Stimulated activated CD4-positive, alpha-beta T cell treated with anti-CD3 and anti-CD28 coated beads, Interleukin-4, amount 100 ng/mL, for 4 hours (primary cell): ENCODE measurements around the gene FETUB.

Source experiments
- DNase-seq, 2 experiments: peaks; one replicate each; pipeline ENCODE4 v3.0.0-alpha.2; 2020

Gene FETUB

DNA sequence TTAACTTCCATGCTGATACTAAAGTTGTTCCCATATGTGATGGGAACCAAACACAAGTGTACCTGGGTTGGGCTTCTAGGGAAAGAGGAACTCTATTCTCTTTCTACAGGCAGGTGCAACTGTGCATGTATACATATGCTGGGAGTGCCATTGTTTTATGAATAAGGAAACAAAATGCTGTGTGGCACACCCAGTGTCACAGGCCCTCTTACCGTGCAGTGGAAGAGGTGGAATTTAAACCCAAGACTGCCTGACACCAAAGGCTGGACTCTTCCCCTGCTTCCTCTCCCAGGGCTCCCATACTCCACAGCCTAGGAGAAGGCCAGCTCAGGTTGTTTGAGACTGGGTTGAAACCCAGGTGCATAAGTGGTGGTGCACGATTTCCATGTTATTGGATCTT, 1.9 kb upstream of the FETUB start:
- DNase-seq = no peak

DNA sequence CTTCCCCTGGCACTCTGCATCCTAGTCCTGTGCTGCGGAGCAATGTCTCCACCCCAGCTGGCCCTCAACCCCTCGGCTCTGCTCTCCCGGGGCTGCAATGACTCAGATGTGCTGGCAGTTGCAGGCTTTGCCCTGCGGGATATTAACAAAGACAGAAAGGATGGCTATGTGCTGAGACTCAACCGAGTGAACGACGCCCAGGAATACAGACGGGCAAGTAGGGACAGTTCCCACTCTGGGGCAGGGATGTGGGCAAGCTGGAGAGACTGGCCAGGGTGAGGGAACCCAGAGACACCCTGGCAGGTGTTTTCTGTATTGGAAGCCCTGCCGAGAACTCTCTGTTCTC, 247 bp downstream of the FETUB start:
- DNase-seq = no peak

DNA sequence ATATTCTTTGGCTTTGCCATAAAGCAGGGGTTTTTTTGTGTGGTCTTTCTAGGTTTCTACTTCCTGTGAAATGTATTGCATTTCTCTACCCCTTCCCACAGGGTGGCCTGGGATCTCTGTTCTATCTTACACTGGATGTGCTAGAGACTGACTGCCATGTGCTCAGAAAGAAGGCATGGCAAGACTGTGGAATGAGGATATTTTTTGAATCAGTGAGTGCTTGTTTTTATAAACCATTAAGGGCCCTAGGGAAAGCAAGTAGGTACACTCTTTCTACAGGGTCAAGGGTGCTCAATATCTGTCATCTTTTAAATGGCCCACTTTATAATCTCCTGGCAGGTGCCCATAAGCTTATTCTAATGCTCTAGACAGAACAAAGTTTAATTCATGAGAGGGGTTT, 730 bp downstream of the FETUB start:
- DNase-seq = no peak

DNA sequence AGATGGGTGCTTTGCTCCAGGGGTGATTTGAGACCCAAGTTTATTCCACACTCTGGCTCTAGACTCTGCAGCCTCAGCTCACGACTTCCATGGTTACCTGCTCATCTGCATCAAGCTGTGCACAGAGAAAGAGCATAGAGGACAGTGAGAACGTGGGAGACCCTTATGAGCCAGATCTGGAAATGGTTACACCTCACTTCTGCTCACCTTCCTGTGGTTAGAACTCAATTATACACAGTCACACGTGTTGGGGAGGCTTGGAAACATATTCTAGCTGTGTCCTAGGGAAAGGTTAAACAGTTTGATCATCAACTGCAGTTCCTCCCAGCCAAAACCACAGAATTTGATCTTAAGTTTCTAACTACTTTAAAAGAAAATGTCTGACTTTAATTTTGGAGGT, 1.8 kb downstream of the FETUB start:
- DNase-seq = no peak

DNA sequence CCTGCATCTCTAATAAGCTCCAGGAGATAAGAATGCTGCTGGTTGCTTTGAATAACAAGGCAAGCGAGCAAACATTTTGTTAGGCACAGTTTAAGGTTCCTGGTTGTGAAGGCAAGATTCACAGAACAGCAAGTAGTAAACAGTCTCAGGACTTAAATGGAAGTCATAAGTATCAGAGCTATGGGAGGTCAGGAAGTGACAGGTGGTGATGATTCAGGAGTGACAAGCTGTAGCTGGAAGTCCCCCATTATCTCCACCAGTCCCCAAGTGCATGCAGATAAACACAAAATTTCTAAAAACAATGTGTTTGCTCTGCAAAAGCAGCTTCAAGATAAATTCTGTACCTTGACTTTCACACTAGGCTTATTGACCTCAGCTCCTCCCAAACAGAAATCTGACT, 3.3 kb downstream of the FETUB start:
- no peak for DNase-seq

DNA sequence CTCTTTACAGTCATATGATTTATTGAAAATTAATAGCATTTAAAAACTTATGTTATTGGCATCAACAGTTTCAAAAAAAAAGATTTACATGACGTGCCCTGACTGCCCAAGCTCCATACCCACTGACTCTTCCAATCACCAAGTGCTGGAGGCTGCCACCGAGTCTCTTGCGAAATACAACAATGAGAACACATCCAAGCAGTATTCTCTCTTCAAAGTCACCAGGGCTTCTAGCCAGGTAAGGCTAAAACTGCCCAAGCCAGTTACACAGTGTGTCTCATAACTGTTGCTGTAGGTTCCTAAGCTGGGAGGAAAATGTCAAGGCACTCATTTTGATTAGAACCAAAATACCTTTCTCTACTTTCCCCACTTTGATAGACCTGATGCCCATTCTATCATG, 4.5 kb downstream of the FETUB start:
- no peak for DNase-seq

DNA sequence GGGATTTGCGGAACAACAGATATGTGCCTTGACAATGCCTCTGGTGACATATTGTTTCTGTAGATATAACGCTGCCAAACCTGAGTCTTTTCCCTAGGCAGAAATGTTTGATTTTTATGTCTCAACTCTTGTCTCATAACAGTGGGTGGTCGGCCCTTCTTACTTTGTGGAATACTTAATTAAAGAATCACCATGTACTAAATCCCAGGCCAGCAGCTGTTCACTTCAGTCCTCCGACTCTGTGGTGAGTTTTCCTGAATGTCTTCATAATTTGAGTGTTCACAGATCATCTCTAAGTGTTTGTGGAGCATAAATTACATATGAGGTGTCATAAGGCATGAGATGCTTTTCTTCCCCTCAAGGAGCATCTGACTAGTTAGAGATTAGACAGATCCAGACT, 5.9 kb downstream of the FETUB start:
- DNase-seq = no peak

DNA sequence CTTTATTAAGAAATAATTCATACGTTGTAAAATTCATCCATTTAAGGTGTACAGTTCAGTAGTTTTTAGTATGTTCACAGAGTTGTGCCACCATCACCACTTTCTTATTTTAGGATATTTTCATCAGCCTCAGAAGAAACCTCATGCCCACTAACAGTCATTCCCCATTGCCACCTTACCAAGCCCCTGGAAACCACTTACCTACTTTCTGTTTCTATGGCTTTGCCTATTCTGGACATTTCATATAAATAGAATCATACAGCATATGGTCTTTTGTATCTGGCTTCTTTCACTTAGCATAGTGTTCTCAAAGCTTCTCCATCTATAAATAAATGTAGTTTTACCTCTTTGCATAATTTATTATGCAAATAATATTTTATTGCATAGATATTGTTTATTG, 6.6 kb downstream of the FETUB start:
- no peak for DNase-seq

DNA sequence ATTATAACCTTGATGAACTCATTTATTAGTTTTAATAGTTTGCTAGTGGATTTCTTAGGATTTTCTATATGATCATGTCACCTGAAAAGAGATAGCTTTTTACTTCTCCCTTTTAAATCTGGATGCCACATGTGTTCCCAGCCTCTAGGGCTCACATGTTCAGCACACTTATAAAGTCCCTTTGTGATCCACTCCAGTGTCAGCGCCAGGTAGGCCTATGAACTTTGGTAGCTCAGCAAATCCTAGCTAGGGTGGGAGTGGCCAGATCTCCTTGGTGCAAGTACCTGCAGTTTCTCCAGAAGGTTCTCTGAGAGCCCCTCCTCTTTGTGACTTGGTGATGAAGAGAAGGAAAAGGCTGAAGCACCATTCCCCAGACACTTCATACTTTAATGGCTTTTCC, 8.7 kb downstream of the FETUB start:
- no peak for DNase-seq

DNA sequence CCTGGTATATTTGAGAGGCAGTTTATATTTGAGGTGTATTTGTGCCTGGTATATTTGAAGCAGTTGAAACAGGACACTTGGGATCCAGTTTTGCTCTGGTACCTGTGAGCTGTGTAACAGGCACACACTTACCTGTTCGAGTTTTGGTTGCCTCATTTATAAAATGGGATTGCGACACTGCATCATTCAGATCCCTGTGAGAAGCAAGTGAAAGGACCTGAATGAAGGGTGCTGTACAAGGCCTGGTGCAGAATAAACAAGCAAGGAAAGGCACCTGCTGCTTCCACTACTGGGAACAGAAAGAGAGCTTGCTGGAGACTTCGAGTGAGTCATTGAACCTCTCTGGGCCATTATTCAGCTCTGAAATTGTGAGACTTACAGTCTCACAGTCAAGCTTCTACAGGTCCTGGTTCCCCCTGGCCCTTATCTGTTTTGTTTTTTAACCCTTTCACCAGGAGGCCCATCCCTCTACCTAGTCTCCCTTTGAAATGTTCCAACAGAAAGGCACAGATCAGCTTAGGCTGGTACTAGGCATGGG, 11.5 kb downstream of the FETUB start:
- no peak for DNase-seq

DNA sequence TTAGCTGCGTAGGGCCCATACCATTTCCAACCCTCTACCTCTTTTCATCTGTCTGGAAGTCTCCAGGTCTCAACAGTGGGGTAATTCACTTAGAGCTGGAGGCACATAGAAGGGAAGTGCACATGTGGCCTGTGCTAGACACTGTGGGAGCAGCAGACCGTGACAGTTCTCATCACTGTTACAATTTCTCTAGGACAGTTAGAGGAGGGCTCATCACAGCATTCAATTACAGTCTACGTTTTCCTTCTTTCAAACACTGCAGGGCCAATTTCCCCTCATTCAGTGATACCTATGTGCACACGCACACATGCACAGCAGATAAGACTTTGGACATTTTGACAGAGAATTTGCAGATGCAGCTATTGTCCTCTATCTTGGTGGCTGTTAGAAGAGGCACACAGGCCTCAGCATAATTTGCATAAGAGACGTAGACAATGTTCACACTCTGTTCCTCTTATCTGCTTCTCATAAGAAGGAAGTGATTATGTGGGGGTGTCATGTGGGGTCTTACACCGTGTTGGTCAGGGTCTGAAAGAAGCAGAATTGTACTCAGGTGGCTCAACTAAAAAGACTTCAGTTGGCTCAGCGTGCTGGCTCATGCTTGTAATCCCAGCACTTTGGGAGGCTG, 13.0 kb downstream of the FETUB start:
- DNase-seq = no peak

DNA sequence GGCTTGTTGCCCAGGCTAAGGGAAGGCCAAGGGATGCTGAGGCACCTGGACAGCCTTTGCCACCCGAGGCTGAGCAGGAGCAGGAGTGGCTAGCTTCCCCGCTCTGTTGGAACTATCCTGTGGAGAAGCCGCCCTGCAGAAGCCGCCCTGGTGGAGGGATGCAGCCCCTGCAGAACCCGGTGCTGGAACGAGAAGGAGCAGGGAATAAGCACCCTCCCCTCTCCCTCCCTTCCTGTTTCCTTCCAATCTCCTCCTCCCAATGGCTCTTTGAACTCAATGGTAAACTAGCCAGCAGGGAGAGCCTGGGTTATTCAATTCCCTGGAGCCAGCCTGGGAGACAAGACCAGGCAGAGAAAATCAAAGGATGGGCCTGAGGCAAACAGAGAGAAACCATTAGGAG, 13.8 kb downstream of the FETUB start:
- no peak for DNase-seq

DNA sequence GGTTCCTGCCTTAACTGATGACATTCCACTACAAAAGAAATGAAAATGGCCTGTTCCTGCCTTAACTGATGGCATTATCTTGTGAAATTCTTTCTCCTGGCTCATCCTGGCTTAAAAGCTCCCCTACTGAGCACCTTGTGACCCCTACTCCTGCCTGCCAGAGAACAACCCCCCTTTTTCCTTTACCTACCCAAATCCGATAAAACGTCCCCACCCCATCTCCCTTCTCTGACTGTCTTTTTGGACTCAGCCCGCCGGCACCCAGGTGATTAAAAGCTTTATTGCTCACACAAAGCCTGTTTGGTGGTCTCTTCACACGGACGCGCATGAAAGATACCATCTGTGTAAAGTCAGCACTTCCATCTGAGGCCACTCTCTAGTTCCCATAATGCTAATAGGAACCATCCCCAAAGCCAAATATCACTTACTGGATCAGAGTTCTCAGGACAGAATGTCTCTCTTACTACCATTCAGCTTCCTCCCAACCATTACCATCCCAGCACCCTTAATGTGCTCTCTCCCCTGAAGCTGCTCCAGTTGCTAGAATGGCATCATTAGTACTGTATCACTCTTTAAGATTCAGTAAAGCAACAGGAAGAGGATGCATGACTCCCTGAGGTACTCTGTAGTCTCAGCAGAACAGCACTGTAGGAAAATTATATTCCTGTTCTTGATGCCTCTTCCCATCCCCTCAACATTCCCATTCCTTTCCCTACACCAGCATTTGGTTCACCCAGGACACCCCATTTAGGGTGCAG, 23.3 kb downstream of the FETUB start:
- no peak for DNase-seq

DNA sequence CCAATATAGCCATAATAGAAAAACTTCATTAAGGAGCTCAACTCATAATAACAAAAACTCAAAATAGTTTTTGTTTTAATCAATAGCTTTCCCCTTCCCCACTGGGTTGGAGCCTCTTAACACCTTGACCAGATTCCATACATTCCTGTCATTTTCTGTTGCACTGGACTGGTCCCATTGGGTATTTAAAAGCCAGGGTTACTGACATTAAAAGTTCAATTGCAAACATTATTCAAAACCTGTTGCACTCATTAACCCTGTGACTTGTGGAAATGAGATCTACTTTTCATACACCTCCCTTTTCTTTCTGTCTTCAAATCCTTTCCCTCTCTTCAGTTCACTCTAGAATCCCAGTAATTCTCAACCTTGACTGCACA, 23.9 kb downstream of the FETUB start:
- no peak for DNase-seq

DNA sequence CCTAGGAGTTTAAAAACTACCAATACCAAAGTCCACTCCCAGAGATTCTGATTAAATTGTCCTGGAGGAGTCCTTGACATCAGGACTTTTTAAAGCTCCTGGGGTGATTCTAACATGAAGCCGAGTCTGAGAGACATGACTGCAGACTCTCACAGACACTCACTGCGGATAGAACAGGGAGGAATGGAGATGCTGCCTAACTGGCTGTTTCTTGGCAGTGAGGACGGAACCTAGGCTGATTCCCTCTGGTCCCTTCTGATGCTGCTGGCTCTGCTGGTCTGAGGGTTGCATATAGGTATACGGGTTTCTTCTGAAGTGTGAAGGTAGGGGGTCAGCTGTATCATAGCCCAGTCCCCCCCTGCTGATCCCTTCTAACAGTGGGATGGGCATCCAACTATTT, 24.3 kb downstream of the FETUB start:
- DNase-seq = no peak

DNA sequence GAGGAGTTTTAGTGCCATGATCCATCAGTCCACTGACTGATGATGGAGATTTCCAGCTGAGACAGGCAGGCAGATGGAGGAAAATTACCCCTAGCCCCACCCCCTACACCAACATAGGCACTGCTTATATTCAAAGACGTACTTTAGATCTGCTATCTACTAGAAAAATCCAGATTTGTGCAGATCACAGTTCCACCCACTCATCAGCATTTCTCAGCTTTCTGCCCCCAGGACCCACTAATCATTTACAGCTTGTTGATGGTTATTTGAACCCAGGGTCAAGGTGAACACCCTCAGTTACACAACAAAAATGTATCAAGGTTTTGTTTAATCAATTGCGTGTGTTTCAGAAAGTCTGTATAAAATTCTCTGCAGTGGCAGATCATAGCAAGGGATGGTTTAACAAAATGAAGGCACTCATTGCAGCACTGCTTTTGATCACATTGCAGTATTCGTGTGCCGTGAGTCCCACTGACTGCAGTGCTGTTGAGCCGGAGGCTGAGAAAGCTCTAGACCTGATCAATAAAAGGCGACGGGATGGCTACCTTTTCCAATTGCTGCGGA, 25.5 kb downstream of the FETUB start, which contains the start of gene HRG:
HRG (plus strand) TSS at position 390 of the 564 bp plus-strand sequence; CDS start at position 408, 18 bp downstream.
- DNase-seq = no peak

DNA sequence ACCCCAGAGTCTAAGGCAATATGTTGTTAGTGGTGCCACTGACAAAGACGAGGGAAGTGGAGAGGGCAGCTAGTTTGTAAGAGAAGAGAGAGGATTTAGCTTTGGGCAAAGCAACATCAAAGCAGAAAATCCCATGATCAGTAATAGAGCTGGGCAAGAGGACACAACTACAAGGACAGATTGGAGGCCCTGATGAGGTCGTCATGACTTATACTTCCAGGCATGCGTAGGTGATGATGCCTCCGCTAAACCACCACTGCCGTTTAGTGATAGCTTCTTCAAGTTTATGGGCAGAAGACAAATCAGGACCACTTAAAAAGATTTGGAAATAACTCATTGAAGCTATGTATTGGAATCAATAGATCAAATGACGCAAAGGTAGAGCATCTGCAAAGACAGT, 28.2 kb downstream of the FETUB start:
- DNase-seq = no peak

DNA sequence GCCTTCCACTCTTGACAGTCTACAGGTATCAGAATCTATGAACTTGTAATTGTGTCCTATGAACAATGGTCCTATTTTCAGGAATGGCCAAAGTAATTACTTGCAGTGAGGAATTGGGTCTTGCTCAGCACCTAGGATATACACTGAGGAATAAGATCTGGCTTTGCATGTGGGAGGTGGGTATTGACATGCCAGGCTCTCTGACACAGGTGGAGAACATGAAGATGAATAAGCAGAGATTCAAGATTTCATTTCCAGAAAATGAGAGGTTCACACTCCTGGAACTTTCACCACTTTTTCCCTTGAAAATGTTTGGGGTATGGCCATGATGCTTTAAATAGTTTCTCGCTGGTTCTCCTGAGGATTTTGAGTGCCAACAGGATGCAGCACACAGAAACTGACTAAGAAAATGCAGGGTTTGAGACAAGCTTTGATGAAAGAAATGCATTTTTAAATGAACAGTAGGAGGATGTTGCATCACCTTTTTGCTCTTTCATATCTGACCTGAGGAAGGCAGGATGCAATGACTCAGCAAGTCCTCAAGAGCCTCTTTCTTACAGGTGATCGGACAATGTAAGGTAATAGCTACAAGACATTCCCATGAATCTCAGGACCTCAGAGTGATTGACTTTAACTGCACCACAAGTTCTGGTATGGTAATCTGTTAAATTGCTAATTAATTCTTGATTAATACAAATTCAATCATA, 29.3 kb downstream of the FETUB start:
- no peak for DNase-seq

DNA sequence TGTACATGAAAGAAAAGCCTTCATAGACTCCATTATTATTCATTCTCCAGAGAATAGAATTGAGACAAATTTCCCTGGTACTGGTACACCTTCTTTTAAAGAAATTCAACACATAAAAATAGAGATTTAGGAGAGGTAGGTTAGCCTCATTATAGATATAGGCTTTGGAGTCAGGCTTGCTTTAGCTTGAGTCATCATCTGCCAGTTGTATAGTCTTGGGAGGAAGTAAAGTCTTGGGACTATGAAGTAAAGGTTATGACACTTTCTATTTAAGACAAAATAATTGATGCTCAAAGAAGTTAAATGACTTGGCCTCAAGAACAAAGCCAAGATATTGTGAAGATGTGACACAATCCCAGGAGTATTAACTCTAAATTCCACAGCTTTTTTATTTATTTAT, 30.0 kb downstream of the FETUB start:
- no peak for DNase-seq

DNA sequence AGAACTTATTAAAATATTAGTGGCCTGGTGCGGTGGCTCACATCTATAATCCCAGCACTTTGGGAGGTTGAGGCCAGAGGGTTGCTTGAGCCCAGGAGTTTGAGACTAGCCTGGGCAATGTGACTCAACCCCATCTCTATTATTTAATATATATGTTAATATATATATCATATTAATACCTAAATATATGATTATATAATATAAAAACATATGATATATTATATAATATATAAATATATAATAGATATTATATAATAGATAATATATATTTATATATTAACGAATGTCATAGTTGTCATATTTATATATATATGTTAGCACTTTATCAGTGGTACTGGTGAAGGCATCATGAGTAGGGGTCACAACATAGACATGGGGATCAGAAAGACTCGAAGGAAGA, 30.9 kb downstream of the FETUB start:
- no peak for DNase-seq

DNA sequence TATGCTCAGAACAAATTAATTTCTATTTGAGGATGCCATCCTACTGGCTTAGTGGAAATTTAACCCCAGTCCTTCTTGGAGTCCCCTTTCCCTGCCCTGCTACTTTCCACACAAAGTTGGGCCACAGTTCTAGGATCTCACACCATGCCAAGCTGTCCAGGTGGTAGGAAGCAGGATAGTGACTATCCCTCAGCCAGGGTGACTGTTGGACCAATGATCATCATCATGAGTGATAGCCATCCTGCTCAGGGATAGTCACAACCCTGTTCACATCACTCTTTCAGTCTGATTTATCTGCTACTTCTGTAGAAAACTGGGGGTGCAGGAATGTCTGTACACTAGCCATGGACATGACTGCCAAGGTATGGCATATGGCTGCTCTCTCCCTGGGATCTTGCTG, 38.4 kb downstream of the FETUB start:
- no peak for DNase-seq

DNA sequence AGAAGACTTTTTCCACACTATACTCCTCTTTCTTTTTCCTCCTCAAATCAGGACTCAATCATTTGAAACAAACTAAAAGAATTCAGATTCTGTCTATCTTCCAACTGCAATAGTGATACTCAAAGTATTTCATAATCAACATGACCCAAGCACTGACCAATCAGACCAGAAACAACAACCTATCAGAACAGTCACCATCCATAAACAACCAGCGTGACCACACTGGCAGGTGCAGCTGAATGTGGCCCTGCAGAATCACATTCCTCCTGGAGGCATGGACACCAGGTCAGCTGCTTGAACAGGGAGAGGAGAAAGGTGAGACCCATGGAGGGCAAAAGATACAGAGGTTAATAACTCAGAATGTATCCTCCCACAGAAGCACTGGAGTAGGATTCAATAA, 39.0 kb downstream of the FETUB start:
- DNase-seq = no peak

DNA sequence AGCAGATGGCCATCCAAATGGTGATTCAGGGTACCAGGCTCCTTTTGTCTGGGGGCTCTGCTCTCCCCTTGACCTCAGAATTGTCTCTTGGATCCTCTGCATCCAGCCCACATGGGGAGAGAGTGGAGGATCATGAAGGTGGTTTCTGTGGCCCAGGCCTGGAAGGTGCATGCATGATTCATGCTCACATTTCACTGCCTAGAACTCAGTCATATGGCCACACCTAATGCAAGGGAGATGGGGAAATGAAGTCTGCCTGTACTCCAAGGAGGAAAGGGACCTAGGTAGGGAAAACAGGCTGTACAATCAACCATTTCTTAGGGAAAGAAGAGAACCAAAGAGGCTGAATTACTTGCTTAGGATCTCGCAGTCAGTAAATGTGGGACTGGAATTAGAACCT, 40.7 kb downstream of the FETUB start:
- no peak for DNase-seq

DNA sequence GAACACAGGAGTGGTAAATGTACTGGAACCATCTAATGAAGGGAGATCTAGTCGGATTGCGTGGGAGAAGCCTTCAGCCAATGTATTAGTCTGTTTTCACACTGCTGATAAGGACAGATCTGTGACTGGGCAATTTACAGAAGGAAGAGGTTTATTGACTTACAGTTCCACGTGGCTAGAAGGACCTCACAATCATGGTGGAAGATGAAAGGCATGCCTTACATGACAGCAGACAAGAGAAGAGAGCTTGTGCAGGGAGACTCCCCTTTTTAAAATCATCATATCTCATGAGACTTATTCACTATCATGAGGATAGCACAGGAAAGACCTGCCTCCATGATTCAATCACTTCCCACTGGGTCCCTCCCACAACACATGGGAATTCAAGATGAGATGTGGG, 42.6 kb downstream of the FETUB start:
- DNase-seq = no peak
